T-helper 9 cell (primary cell): ENCODE results near the gene SH3BP5.
"Not testable (repeated sequence)": the region's sequence is repeated elsewhere in the genome, so short reads cannot be mapped to it uniquely, and the experiment has no call there.

Experiments
- DNase-seq: peaks from one replicate; pipeline ENCODE4 v3.0.0-alpha.2; 2020
- total RNA-seq, 2 donors: gene quantifications; one replicate each; lab custom pipeline; 2026; lab: John Stamatoyannopoulos, UW

SH3BP5 gene, protein sequence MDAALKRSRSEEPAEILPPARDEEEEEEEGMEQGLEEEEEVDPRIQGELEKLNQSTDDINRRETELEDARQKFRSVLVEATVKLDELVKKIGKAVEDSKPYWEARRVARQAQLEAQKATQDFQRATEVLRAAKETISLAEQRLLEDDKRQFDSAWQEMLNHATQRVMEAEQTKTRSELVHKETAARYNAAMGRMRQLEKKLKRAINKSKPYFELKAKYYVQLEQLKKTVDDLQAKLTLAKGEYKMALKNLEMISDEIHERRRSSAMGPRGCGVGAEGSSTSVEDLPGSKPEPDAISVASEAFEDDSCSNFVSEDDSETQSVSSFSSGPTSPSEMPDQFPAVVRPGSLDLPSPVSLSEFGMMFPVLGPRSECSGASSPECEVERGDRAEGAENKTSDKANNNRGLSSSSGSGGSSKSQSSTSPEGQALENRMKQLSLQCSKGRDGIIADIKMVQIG
- total RNA-seq, result 53.2 to 99.2 reads per million in 2 donors

DNA sequence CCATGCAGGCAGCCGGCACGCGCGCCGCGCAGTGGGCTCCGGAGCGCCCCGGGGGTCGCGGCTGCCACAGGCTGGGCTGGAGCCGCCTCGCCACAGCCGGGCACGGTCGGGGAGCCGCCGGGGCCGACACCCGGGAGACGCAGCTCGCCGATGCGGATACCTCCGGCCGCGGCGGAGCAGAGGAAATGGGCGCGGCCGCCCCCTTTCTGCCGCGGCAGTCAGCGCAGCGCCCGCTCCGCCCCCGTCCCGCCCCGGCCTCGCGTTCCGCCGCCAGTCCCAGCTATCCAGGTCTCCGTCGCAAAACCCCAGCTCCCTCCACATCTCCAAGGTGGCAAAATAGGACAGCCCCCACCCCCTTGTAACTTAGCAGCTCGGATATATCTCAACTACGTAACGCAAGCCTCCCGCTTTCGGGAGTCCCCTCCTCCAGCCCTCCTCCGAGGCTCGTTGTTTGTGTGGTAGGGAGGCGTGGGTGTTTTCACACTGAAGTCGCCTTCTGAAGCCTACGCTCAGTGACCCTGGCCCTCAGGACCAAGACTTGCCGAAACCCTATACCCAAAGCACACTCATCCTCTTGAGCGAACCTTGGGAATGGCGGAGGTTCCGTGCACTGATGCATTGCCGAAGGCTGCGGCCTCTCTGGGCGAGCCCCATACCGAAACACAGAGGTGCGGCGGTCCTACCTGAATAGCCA lies at the start of gene SH3BP5:
SH3BP5 (minus strand) TSS at position 182 of the 694 bp plus-strand sequence; CDS start at position 4, 178 bp downstream.
- peak; percentile 62 for DNase-seq

DNA sequence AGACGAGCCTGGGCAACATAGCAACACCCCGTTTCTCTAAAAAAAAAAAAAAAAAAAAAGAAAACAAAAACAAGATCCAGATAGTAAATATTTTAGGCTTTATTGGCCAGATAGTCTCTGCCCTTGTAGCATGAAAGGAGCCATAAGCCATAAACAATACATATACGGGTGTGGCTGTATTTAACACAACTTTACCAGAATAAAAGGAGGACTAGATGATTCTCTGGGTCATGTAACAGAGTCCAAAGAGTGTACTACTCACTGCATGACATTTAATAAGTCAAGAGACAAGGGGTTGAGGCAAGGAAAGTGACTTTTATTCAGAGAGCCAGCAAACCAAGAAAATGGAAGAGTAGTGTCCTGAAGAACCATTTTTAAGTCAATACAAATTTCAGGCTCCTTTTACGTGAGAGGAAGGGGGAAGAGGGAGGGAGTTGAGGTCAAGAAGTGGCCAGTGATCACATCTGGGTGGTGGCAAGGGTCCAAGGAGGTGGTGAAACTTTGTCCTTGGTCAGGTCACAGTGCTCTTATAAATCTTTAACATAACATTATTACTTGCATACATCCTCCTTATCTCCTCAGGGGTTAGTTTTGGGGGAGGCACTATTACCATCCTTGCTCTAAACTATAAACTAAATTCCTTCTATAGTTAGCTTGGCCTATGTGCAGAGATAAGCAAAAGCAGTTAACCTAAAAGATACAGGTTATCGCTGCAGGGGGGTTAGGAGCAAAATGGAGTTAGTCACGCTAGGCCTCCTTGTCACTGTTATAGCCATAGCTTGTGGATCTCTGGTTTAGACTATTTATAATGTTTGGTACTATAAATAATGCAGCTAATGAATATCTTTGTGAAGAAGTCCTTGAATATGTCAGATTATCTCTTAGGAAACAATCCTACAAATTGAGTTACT lies 48.8 kb upstream of the SH3BP5 start:
- DNase-seq, result no peak

DNA sequence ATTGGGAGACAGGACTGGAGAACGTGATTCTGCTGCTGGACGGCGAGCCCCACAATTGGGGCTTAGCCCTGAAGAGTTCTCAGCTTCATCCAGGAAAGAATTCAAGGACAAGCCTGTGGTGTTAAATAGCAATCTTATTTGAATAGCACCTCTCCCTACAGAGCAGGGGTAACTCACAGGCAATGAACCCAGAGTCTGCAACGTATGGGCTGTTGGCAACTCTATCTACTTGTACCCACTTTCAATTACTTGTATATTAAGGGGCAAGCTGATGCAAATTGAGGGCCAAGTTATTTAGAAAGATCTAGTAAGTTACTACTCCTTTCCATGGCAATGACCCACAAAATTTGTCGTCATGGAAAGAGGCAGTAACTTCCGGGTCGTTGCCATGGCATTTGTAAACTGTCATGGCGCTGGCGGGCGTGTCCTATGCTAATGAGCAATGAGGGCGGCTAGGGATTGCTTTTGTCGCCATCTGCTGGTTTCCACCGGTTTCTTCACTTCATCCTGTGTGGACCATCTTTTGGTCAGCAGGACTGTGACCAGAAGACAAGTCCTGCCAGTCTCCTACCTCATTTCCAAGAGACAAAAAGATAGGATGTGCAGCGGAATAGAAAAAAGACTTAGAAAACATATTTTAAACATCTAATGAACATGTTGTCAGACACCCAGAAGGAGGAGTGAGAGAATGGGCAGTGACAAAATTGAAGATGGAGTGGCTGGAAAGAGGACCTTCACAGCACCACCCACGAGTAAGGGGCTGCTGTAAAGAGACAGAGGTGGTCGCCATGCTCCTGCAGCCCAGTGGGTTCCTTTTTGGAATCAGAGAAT lies 45.8 kb upstream of the SH3BP5 start:
- DNase-seq, result peak; percentile 90

DNA sequence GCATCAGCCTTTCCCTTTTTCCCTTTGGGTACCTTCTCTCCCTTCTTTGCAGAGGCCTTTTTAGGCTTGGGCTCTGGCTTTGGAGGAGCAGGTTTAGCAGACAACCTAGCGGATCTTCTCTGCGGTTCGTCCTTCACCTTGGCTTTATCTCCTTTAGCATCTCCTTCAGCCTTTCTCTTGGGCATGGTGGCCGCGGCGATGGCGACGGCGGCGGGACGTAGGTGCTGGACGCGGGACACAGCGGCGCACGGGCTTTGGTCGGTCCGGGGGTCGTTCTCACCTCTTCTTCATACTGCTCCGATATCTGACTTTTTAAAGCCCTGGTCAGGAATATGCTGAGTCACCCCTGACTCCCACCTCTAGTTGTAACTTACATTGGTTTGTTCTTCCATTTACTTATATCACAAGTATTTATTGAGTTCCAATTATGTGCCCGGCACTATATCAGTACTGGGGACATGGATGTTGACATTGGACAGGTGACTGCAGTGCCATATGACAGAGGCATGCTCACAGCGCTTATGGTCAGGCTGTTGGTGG lies 43.1 kb upstream of the SH3BP5 start:
- no peak for DNase-seq

DNA sequence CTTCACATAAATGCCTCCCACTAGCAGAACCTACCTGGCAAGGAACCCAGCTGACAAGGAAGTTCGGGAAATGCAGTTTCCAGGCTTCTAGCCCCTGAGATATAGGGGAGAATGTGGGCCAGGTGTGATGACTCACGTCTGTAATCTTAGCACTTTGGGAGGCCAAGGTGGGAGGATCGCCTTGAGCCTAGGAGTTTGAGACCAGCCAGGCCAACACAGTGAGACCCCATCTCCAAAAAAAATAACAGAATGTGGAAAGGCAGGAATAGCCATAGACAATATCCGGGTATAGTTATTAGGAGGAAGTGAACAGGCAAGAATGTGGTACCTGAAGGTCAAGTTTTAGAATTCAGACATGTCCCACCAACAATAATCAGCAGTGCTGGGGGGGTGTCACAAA lies 40.5 kb upstream of the SH3BP5 start:
- DNase-seq, result no peak

DNA sequence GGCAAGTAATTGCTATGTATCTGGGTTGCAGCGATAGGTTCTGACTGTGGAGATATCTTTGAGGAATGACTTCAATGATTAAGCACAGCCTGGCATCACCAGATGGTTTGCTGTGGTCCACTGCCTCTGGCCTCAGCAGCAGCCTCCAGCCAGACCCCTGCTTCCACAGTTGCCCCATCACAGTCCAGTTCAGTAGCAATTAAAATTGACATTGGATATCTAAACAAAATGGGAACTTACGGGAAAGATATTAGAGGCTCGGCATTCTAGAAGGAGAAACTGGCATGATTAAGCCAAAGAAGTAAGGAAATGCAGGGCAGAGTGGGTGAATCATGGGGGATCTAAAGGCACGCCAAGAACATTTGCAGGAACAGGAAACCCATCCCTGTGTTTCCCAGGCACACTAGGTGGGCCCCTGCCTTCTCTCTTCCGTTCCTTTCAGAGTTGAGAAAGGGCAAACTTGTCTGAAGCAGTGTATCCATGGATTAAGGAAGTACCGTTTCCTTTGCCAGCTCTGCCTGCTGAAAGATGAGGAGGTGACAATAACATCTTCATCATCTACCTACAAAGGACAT lies 36.3 kb upstream of the SH3BP5 start:
- no peak for DNase-seq

DNA sequence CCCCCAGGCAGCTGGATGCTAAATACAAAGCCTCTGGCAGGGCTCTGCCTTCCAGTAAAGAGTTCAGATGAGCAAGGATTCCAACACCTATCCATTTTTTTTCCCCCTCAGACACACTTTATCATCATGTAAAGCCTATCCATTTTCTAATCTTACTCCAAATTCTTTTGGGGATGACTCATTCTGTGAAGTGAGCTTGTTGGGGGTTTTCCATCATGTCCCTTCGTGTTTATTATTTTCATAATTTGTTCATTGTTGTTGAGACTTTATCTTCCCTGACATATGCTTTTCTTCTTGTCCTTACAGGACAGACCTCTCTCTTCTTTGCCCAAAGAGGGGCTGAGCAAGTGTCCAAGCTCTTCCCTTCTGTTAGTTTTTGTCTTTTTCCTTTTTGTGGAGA lies 34.7 kb upstream of the SH3BP5 start:
- no peak for DNase-seq

DNA sequence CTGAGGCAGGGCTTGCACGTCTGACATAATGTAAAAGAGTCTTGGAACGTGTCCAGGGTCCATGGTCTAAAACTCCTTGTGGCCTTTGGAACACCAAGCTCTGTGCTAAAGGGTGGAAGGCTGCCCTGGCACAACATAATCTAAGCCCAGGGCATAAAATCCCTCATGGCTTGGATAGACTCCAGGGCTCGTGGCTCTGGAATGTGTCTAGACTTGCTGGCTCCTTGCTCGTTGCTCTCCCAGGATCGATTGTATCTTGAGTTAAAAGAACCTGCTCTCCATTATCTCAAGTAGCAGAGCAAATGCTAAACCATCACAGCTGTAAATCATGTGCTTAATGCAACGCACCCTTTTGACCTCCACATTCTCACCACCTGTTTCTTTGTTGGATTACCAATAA lies 31.7 kb upstream of the SH3BP5 start:
- DNase-seq, result not testable (repeated sequence)

DNA sequence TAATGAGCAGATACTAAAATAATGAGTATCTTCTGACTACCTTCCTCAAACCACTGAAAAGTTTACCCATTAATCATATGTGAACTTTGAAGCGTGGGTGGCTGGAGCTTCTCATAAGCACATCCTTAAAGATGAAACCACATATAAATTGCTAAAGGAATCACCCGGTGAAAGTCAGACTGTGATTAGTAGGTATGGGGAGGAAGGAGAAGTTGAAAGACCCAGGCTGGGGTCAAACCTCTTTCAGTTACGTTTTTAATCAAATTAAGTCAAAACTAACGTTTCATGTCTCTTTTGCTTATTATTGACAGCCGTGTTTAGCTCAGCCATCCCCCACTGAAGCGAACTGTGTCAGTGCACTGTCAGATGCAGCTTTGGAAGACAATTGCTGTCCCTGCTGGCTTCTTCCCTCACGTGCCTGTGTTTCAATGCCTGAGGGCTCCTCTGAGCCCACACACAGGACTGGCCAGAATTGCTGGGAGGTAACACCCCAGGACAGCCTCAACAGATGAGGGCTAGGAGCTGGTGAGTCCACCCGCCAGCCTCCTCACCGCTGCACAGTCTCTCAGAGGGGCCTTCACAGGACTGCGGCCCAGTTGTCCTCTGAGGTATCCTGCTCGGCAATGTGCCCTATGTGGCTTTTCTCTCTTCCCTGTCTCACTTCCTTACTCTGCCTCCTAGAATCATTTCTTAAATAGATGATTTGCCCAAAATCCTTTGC lies 29.3 kb upstream of the SH3BP5 start:
- DNase-seq, result no peak

DNA sequence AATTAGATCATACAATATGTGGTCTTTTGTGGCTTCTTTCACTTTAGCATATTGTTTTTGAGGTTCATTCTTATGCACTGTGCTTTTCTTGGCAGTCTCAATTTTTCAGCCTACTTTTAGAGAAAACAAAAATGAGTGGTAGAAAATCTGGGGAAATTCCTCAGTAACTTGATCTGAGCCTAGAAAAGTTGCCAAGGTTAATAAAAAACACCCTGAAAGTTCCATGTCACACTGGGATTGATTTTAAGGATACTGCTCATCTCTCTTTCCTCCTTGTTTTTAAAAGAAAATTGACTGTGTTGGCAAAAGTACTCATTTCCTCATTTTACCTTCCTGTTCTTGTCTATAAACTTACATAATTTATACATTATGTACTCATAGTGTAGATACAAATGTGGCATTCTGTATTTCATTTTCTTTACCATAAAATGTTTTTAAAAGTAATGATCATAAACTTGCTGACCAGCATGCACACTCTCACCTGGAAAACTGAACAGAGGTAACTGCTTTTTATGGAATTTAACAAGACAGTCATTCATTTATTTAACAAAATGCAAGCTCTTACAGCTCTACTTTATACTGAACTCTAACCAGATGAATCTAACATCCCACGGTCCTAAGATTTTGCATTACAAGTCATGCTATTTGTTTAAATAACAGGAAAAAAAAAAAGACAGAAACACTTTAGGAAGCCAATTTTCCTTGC lies 28.6 kb upstream of the SH3BP5 start:
- no peak for DNase-seq

DNA sequence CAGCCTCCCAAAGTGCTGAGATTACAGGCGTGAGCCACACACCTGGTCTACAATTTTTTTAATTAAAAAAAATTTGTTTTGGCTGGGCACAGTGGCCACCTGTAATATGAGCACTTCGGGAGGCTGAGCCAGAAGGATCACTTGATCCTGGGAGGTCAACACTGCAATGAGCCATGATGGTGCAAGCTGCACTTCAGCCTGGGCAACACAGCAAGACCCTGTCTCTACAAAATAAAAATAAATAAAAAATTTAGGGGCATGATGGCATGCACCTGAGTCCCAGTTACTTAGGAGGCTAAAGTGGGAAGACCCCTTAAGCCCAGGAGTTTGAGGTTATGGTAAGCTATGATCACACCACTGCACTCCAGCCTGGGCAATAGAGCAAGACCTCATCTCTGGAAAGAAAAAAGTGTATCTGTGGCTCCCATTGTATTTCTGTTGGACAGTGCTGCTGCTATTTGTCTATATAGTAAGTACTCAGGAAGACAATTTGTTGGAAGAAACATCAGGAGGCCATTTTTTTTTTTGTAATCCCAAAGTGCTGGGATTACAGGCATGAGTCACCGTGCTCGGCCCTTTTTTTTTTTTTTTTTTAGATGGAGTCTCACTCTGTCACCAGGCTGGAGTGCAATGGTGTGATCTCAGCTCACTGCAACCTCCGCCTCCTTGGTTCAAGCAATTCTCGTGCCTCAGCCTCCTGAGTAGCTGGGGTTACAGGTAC lies 27.5 kb upstream of the SH3BP5 start:
- DNase-seq, result no peak

DNA sequence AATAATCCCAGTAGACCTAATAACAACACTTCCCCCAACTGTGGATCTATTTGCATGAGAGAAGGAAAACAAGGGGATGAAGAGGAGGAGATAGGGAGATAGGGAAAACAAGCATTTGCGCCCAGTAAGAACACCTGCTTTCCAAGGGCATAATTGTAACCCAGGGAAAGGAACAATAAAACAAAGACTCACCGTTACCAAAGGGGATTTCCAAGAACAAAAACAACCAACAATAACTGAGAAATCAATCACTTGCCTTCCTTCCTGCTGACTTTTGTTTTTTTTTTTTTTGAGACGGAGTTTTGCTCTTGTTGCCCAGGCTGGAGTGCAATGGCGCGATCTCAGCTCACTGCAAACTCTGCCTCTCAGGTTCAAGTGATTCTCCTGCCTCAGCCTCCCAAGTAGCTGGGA lies 24.3 kb upstream of the SH3BP5 start:
- DNase-seq, result not testable (repeated sequence)

DNA sequence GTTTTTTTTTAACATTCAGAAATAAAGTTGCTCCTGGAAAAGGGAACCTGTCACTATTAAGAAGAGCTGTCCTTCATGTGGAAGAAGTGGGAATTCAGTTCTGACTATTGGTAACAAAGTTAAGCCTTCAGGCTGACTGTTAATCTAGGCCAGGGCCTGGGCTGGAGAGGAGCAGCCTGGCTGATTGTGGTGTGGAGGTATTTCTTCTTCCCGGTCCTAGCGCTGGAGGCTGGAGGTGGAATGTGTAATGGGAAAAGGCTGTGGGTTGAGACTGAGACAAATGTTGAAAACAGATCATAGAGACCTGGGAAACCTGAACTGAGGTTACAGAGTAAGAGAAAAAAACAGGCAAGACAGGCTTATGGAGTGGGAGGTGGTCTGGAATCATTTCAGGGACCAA lies 23.8 kb upstream of the SH3BP5 start:
- no peak for DNase-seq

DNA sequence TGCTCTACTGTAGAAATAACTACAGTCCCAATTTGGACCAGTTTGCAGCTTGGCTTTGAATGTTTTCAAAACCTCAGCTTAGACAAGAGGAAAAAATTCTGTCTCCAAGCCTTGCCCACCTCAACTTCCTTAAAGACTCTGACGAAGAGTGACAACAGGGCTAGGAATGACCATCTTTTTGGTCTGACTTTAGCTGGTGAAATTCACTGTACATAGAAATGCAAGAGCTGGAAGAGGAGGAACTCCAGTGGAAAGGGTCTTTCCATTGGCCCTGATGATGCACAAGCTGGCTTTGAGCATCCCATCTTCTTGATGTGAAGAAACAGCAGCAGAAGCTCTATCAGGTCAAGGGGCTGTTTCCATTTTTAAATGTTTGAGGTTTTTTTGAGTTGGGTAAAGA lies 22.7 kb upstream of the SH3BP5 start:
- DNase-seq, result no peak

DNA sequence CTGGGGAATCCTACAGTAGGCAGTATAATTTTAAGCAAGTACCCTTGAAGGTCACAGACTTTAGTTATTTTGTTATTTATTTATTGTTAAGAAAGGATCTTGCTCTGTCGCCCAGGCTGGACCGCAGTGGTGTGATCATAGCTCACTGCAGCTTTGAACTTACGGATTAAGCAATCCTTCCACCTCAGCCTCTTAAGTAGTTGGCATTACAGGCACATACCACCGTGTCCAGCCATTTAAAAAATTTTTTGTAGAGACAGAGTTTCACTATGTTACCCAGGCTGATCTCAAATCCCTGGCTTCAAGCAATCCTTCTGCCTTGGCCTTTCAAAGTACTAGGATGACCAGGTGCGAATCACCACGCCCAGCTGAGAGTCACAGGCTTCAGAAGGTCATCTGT lies 22.1 kb upstream of the SH3BP5 start:
- DNase-seq, result no peak

DNA sequence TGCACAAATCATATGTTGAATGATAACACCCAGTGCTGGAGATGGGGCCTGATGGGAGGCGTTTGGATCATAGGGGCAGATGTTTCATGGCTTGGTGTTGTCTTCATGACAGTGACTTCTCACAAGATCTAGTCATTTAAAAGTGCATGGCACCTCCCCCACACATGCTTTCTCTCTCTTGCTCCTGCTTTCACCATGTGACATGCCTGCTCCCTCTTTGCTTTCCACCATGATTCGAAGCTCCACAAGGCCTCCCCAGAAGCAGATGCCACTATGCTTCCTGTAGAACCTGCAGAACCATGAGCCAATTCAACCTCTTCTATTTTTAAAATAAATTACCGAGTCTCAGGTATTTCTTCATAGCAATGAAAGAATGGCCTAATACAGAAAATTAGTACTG lies 17.8 kb upstream of the SH3BP5 start:
- DNase-seq, result no peak

DNA sequence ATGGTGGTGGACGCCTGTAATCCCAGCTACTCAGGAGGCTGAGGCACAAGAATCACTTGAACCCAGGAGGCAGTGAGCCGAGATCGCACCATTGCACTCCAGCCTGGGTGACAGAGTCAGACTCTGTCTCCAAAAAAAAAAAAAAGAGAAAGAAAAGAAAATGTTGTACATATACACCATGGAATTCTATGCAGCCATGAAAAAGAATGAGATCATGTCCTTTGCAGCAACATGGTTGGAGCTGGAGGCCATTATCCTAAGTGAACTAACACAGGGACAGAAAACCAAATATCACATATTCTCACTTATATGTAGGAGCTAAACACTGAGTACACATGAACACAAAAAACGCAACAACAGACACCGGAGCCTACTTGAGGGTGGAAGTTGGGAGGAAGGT lies 17.1 kb upstream of the SH3BP5 start:
- DNase-seq, result not testable (repeated sequence)

DNA sequence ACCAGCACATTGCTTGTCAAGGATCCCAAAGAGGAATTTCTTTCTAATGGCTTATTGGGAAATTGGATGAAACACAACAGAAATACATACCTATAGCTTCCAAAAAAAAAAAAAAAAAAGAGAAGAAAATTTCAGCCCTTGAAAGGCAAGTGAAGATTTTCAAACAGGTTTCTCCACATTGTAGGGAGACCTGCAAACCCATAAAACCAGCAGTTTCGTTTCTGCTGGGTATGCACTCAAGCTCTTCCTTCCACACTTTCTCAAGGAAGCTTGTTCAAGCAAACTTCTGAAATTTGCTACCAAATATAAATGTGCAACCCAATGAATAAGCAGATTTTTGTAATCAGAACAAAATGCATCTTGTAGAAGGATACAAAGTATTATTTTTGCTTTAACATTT lies 15.9 kb upstream of the SH3BP5 start:
- no peak for DNase-seq

DNA sequence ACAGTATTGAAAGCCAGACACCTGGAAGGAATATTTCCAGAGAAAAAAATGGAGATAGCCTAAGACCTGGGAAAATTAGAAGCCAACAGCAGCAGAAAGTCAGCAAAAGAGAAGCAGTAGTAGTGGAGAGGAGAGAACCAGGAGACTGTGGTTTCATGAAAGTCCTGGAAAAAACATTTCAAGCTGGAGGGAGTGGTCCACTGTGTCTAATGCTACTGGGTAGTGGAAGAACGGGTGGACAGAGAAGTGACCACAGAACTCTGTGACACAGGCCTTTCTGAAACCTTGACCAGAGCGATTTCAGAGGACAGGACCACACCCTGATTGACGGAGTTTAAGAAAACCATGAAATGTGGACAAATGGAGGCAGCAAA lies 15.3 kb upstream of the SH3BP5 start:
- no peak for DNase-seq
